Stimulated activated naive CD8-positive, alpha-beta T cell treated with anti-CD3 and anti-CD28 coated beads, Interleukin-15, Interleukin-2, amounts not matched to agents 100 ng/mL and 50 ng/mL, for 24 hours (primary cell): Measurements from ENCODE around the gene MYMX.

ENCODE experiments used
- H3K27ac Mint-ChIP-seq: one replicate; pipeline ENCODE4 v1.8.0; 2021; ENCODE audit warnings: mild to moderate bottlenecking, mixed read lengths
- H3K27me3 Mint-ChIP-seq: one replicate; pipeline ENCODE4 v1.8.0; 2021; ENCODE audit warnings: mixed read lengths
- H3K36me3 Mint-ChIP-seq: one replicate; pipeline ENCODE4 v1.8.0; 2021; ENCODE audit warnings: low read depth, mixed read lengths
- H3K4me1 Mint-ChIP-seq: one replicate; pipeline ENCODE4 v1.8.0; 2021; ENCODE audit warnings: low read depth, mixed read lengths
- H3K4me3 Mint-ChIP-seq: one replicate; pipeline ENCODE4 v1.8.0; 2021; ENCODE audit warnings: mild to moderate bottlenecking, mixed read lengths
- H3K9me3 Mint-ChIP-seq: one replicate; pipeline ENCODE4 v1.8.0; 2021; ENCODE audit warnings: mixed read lengths

Gene MYMX

GRCh38 chr6:44216677-44217331, at the start of gene MYMX:
Gene MYMX, plus strand, starts transcription at chr6:44216926. Its CDS starts 546 bp downstream, at chr6:44217472.
- Mint-ChIP-seq H3K27me3 (no peaks in the 10 kb centered on the region), H3K4me3 (no peak within 1 kb of the TSS), H3K4me1 (peaks cover 28% of the 10 kb centered on the region), H3K9me3 (no peaks in the 10 kb centered on the region), H3K27ac (no peak within 1 kb of the TSS), H3K36me3 (no peaks in the 10 kb centered on the region)

GRCh38 chr6:44167567-44167966, 49.2 kb upstream of the MYMX start:
- Mint-ChIP-seq H3K4me3 (no peak overlapping the region), H3K27ac (no peak overlapping the region), H3K4me1 (peaks cover 24% of the 10 kb centered on the region), H3K27me3 (peaks cover 19% of the 10 kb centered on the region), H3K36me3 (no peaks in the 10 kb centered on the region), H3K9me3 (no peaks in the 10 kb centered on the region)

GRCh38 chr6:44169154-44169553, 47.6 kb upstream of the MYMX start:
- Mint-ChIP-seq H3K27me3 (peaks cover 13% of the 10 kb centered on the region), H3K36me3 (no peaks in the 10 kb centered on the region), H3K4me1 (peaks cover 33% of the 10 kb centered on the region), H3K27ac (no peak overlapping the region), H3K9me3 (no peaks in the 10 kb centered on the region), H3K4me3 (no peak overlapping the region)

GRCh38 chr6:44169886-44170570, 46.7 kb upstream of the MYMX start:
- H3K36me3 Mint-ChIP-seq: no peaks in the 10 kb centered on the region
- H3K4me3 Mint-ChIP-seq: no peak overlapping the region
- no peaks in the 10 kb centered on the region for H3K9me3 Mint-ChIP-seq
- peaks cover 33% of the 10 kb centered on the region for H3K4me1 Mint-ChIP-seq
- no peak overlapping the region for H3K27ac Mint-ChIP-seq
- peaks cover 13% of the 10 kb centered on the region for H3K27me3 Mint-ChIP-seq

- Mint-ChIP-seq H3K36me3 (no peaks in the 10 kb centered on the region), H3K4me3 (no peak overlapping the region), H3K27ac (peak overlapping the region; percentile 88), H3K4me1 (peaks cover 31% of the 10 kb centered on the region), H3K27me3 (peaks cover 6% of the 10 kb centered on the region), H3K9me3 (no peaks in the 10 kb centered on the region)
Measured at GRCh38 chr6:44171899-44172546, 44.7 kb upstream of the MYMX start.

- H3K4me3 Mint-ChIP-seq: no peak overlapping the region
- peaks cover 36% of the 10 kb centered on the region for H3K4me1 Mint-ChIP-seq
- H3K9me3 Mint-ChIP-seq: no peaks in the 10 kb centered on the region
- peaks cover 6% of the 10 kb centered on the region for H3K27me3 Mint-ChIP-seq
- H3K36me3 Mint-ChIP-seq: no peaks in the 10 kb centered on the region
- H3K27ac Mint-ChIP-seq: peak overlapping the region; percentile 88
Measured at GRCh38 chr6:44172731-44173500, 43.8 kb upstream of the MYMX start.

DNA sequence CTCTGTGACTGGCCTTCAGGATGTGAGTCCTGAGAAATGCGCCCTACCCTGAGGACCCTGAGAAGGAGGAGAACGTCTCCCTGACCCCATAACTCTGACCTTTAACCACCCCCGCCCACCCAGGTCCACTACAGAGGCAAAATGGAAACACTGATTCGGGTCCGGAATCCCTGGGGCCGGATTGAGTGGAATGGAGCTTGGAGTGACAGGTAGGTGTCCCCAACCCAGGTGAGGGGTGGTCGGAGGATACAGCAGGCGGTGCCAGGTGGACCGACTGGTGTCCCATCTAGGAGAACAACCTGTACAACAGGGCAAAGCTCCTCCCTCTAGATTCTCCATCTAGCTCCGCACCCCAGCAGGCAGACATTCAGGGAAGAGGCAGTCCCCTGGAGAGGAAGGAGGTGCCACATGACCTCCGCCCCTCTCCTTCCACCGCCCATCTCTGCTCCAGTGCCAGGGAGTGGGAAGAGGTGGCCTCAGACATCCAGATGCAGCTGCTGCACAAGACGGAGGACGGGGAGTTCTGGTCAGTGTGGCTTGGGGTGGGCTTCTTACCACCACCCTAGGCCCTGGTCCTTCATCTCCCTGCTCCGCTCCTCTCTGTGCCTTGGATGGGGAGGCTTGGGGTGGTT, 40.5 kb upstream of the MYMX start:
- Mint-ChIP-seq H3K36me3 (no peaks in the 10 kb centered on the region), H3K4me1 (peaks cover 36% of the 10 kb centered on the region), H3K27ac (no peak overlapping the region), H3K9me3 (no peaks in the 10 kb centered on the region), H3K4me3 (no peak overlapping the region), H3K27me3 (peaks cover 3% of the 10 kb centered on the region)

- no peak overlapping the region for H3K27ac Mint-ChIP-seq
- peaks cover 3% of the 10 kb centered on the region for H3K27me3 Mint-ChIP-seq
- peaks cover 34% of the 10 kb centered on the region for H3K4me1 Mint-ChIP-seq
- H3K36me3 Mint-ChIP-seq: no peaks in the 10 kb centered on the region
- H3K9me3 Mint-ChIP-seq: no peaks in the 10 kb centered on the region
- H3K4me3 Mint-ChIP-seq: peak overlapping the region; percentile 48
Measured at GRCh38 chr6:44176762-44177509, 39.8 kb upstream of the MYMX start.

DNA sequence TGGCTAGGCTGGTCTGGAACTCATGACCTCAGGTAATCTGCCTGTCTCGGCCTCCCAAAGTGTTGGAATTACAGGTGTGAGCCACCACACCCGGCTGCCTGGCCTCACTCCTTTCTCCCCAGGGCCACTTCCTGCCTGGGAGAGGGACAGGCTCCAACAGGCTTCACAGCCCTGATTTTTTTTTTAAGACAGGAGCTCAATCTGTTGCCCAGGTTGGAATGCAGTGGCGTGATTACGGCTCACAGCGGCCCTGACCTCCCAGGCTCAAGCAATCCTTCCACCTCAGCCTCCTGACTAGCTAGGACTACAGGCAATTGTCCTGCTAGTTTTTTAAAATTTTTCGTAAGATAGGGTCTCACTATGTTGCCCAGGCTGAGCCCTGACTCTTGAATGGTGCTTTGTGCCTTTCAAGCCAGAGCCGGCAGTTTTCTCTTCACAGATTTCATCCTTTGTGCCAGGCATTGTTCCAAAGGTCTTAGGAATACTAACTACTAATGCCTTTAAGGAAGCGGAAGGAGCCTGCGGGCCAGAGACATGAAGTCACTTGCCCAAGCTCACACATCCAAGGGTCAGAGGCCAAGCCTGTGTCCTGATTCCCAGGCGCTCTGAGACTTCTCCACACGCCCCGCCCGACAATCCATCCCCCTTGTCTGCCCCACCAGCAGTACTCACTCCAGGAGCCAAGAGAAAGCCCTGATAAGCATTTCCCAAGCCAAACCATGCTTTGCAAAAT, 38.9 kb upstream of the MYMX start:
- Mint-ChIP-seq H3K27ac (no peak overlapping the region), H3K27me3 (no peaks in the 10 kb centered on the region)

DNA sequence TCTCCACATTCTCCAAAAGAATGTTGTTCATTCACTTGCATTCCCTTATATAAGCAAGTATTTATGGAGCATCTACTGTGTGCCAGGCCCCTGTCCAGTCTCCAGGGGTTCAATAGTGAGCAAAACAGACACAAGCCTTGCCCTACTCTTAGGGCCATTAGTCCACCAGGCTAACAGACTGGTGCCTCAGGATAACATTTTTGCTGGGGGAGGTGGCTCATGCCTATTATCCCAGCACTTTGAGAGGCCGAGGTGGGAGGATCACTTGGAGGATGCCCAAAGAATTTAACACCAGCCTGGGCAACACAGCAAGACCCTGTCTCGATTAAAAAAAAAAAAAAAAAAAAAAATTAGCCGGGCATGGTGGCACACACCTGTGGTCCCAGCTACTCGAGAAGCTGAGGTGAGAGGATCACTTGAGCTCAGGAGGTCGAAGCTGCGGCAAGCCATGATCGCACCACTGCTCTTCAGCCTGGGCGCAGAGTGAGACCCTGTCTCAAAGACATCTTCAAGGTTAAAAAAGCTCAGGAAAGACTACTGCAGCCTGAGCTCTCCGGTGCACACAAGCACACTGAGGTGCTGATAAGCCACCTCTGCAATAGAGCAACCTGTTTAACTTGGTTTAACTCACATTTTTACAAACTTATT, 38.2 kb upstream of the MYMX start:
- Mint-ChIP-seq H3K4me3 (no peak overlapping the region), H3K9me3 (no peaks in the 10 kb centered on the region), H3K27ac (no peak overlapping the region), H3K4me1 (peaks cover 19% of the 10 kb centered on the region), H3K36me3 (no peaks in the 10 kb centered on the region), H3K27me3 (no peaks in the 10 kb centered on the region)

More for the DNA sequence above, 38.9 kb upstream of the MYMX start:
- Mint-ChIP-seq H3K36me3 (no peaks in the 10 kb centered on the region), H3K4me1 (peaks cover 25% of the 10 kb centered on the region), H3K9me3 (no peaks in the 10 kb centered on the region), H3K4me3 (no peak overlapping the region)

GRCh38 chr6:44179072-44179536, 37.6 kb upstream of the MYMX start:
- Mint-ChIP-seq H3K4me3 (no peak overlapping the region), H3K4me1 (peaks cover 15% of the 10 kb centered on the region), H3K36me3 (no peaks in the 10 kb centered on the region), H3K27ac (peak overlapping the region; percentile 46), H3K27me3 (no peaks in the 10 kb centered on the region), H3K9me3 (no peaks in the 10 kb centered on the region)

- H3K4me3 Mint-ChIP-seq: no peak overlapping the region
- peaks cover 15% of the 10 kb centered on the region for H3K4me1 Mint-ChIP-seq
- no peaks in the 10 kb centered on the region for H3K9me3 Mint-ChIP-seq
- H3K27ac Mint-ChIP-seq: peak overlapping the region; percentile 46
- H3K36me3 Mint-ChIP-seq: no peaks in the 10 kb centered on the region
- H3K27me3 Mint-ChIP-seq: no peaks in the 10 kb centered on the region
Measured at GRCh38 chr6:44179648-44180047, 37.1 kb upstream of the MYMX start.

- H3K27ac Mint-ChIP-seq: no peak overlapping the region
- no peaks in the 10 kb centered on the region for H3K27me3 Mint-ChIP-seq
- no peak overlapping the region for H3K4me3 Mint-ChIP-seq
- H3K36me3 Mint-ChIP-seq: no peaks in the 10 kb centered on the region
- H3K4me1 Mint-ChIP-seq: peaks cover 17% of the 10 kb centered on the region
- H3K9me3 Mint-ChIP-seq: no peaks in the 10 kb centered on the region
Measured at GRCh38 chr6:44180406-44180805, 36.3 kb upstream of the MYMX start.
